Subcutaneous abdominal adipose tissue (tissue), 5 donors: ENCODE results near the gene FLT4.

Experiments used
- H3K27ac ChIP-seq: one replicate; pipeline ENCODE4 v1.7.0; 2013; ENCODE audit warnings: low read depth, mild to moderate bottlenecking, inconsistent platforms, low read length, moderate library complexity
- H3K27me3 ChIP-seq, 5 donors: one replicate each; pipeline ENCODE4 v1.7.0; 2013; ENCODE audit warnings: low read length in 5 of 5, inconsistent platforms in 1 of 5; ENCODE audit not compliant: control insufficient read depth in 5 of 5, insufficient read depth in 4 of 5
- H3K36me3 ChIP-seq, 5 donors: one replicate each; pipeline ENCODE4 v1.7.0; 2013; ENCODE audit warnings: low read length in 5 of 5; ENCODE audit not compliant: control insufficient read depth in 5 of 5, insufficient read depth in 5 of 5
- H3K4me1 ChIP-seq, 5 donors: one replicate each; pipeline ENCODE4 v1.7.0; 2013; ENCODE audit warnings: low read length in 5 of 5, mild to moderate bottlenecking in 3 of 5, moderate library complexity in 1 of 5; ENCODE audit not compliant: control insufficient read depth in 5 of 5, insufficient read depth in 5 of 5
- H3K4me3 ChIP-seq, 5 donors: one replicate each; pipeline ENCODE4 v1.7.0; 2013; ENCODE audit warnings: low read length in 5 of 5, low read depth in 1 of 5
- H3K9ac ChIP-seq, 5 donors: one replicate each; pipeline ENCODE4 v1.7.0; 2013; ENCODE audit warnings: low read length in 5 of 5, mild to moderate bottlenecking in 4 of 5, moderate library complexity in 3 of 5
- H3K9me3 ChIP-seq, 5 donors: one replicate each; pipeline ENCODE4 v1.7.0; 2013; ENCODE audit warnings: low read length in 5 of 5; ENCODE audit not compliant: control insufficient read depth in 5 of 5
- donor health status: healthy.
- donor health status: healthy.
- donor health status: healthy.
- donor health status: healthy.
- donor health status: healthy.

The FLT4 gene

GRCh38 chr5:180609817-180610550, 39.4 kb downstream of the FLT4 start:
- Histone ChIP-seq H3K4me3 (no peak overlapping the region), H3K9ac (no peak overlapping the region), H3K27me3 (peaks cover 0 to 15% (median 4%) of the 10 kb centered on the region in 5 donors), H3K4me1 (no peaks in the 10 kb centered on the region), H3K36me3 (peaks cover 0 to 27% (median 9%) of the 10 kb centered on the region in 5 donors), H3K27ac (no peak overlapping the region), H3K9me3 (no peaks in the 10 kb centered on the region)

- peaks cover 0 to 15% (median 4%) of the 10 kb centered on the region in 5 donors for H3K27me3 ChIP-seq
- H3K4me1 ChIP-seq = no peaks in the 10 kb centered on the region
- peaks cover 0 to 27% (median 9%) of the 10 kb centered on the region in 5 donors for H3K36me3 ChIP-seq
- no peaks in the 10 kb centered on the region for H3K9me3 ChIP-seq
- no peak overlapping the region for H3K27ac ChIP-seq
- no peak overlapping the region for H3K9ac ChIP-seq
- no peak overlapping the region for H3K4me3 ChIP-seq
Measured at GRCh38 chr5:180609386-180609785, 40.0 kb downstream of the FLT4 start.

- Histone ChIP-seq H3K36me3 (peaks cover 0 to 26% (median 9%) of the 10 kb centered on the region in 5 donors), H3K27me3 (peaks cover 0 to 15% (median 4%) of the 10 kb centered on the region in 5 donors)
Measured at GRCh38 chr5:180608572-180609310, 40.7 kb downstream of the FLT4 start.

GRCh38 chr5:180607861-180608571, 41.4 kb downstream of the FLT4 start:
- Histone ChIP-seq H3K9me3 (no peaks in the 10 kb centered on the region), H3K36me3 (peaks cover 0 to 24% (median 9%) of the 10 kb centered on the region in 5 donors), H3K4me3 (no peak overlapping the region), H3K4me1 (no peaks in the 10 kb centered on the region), H3K27me3 (peaks cover 0 to 15% (median 4%) of the 10 kb centered on the region in 5 donors), H3K9ac (no peak overlapping the region), H3K27ac (no peak overlapping the region)

More at GRCh38 chr5:180608572-180609310, 40.7 kb downstream of the FLT4 start:
- Histone ChIP-seq H3K27ac (no peak overlapping the region), H3K4me1 (no peaks in the 10 kb centered on the region), H3K9ac (no peak overlapping the region), H3K4me3 (no peak overlapping the region), H3K9me3 (no peaks in the 10 kb centered on the region)

- H3K4me3 ChIP-seq = no peak overlapping the region
- no peaks in the 10 kb centered on the region for H3K9me3 ChIP-seq
- peaks cover 0 to 11% (median 4%) of the 10 kb centered on the region in 5 donors for H3K27me3 ChIP-seq
- H3K27ac ChIP-seq = no peak overlapping the region
- peaks cover 0 to 21% (median 9%) of the 10 kb centered on the region in 5 donors for H3K36me3 ChIP-seq
- no peak overlapping the region for H3K9ac ChIP-seq
- H3K4me1 ChIP-seq = peaks cover 0 to 2% (median 0%) of the 10 kb centered on the region in 5 donors
Measured at GRCh38 chr5:180606215-180606785, 43.1 kb downstream of the FLT4 start.

- no peaks in the 10 kb centered on the region for H3K9me3 ChIP-seq
- peaks cover 1 to 12% (median 4%) of the 10 kb centered on the region in 5 donors for H3K27me3 ChIP-seq
- peaks cover 0 to 18% (median 9%) of the 10 kb centered on the region in 5 donors for H3K36me3 ChIP-seq
- H3K4me3 ChIP-seq = no peak overlapping the region
- H3K27ac ChIP-seq = no peak overlapping the region
- H3K9ac ChIP-seq = peak overlapping the region in 1 of 5 donors; percentile 28
- peaks cover 0 to 2% (median 0%) of the 10 kb centered on the region in 5 donors for H3K4me1 ChIP-seq
Measured at GRCh38 chr5:180605554-180606214, 43.7 kb downstream of the FLT4 start.

GRCh38 chr5:180604271-180604670, 45.1 kb downstream of the FLT4 start:
- Histone ChIP-seq H3K27me3 (peaks cover 2 to 17% (median 4%) of the 10 kb centered on the region in 5 donors), H3K27ac (no peak overlapping the region), H3K9me3 (no peaks in the 10 kb centered on the region), H3K9ac (no peak overlapping the region), H3K4me1 (peaks cover 0 to 3% (median 0%) of the 10 kb centered on the region in 5 donors), H3K36me3 (peaks cover 0 to 11% (median 6%) of the 10 kb centered on the region in 5 donors), H3K4me3 (no peak overlapping the region)

- H3K9me3 ChIP-seq = no peaks in the 10 kb centered on the region
- no peak overlapping the region for H3K4me3 ChIP-seq
- H3K9ac ChIP-seq = no peak overlapping the region
- peaks cover 0 to 3% (median 0%) of the 10 kb centered on the region in 5 donors for H3K4me1 ChIP-seq
- no peak overlapping the region for H3K27ac ChIP-seq
- peaks cover 0 to 13% (median 0%) of the 10 kb centered on the region in 5 donors for H3K27me3 ChIP-seq
- H3K36me3 ChIP-seq = peaks cover 0 to 3% (median 0%) of the 10 kb centered on the region in 5 donors
Measured at GRCh38 chr5:180603076-180603594, 46.3 kb downstream of the FLT4 start.

- Histone ChIP-seq H3K27me3 (peaks cover 0 to 15% (median 0%) of the 10 kb centered on the region in 5 donors), H3K4me3 (no peak overlapping the region), H3K27ac (no peak overlapping the region), H3K4me1 (peaks cover 0 to 3% (median 0%) of the 10 kb centered on the region in 5 donors), H3K9me3 (no peaks in the 10 kb centered on the region), H3K36me3 (peaks cover 0 to 3% (median 0%) of the 10 kb centered on the region in 5 donors), H3K9ac (no peak overlapping the region)
Measured at GRCh38 chr5:180602481-180603075, 46.8 kb downstream of the FLT4 start.
